GM19239 (cell line): ENCODE results near the gene RBBP8NL.

Source experiments
- DNase-seq: peaks from one replicate; pipeline ENCODE4 v3.0.0; 2011; ENCODE audit warnings: low spot score; ENCODE audit not compliant: insufficient read length
- FAIRE-seq: peaks from 2 replicates; lab custom pipeline; 2011; peaks lifted over from hg19 to GRCh38; lab: Jason Lieb, UNC

The RBBP8NL gene

DNA sequence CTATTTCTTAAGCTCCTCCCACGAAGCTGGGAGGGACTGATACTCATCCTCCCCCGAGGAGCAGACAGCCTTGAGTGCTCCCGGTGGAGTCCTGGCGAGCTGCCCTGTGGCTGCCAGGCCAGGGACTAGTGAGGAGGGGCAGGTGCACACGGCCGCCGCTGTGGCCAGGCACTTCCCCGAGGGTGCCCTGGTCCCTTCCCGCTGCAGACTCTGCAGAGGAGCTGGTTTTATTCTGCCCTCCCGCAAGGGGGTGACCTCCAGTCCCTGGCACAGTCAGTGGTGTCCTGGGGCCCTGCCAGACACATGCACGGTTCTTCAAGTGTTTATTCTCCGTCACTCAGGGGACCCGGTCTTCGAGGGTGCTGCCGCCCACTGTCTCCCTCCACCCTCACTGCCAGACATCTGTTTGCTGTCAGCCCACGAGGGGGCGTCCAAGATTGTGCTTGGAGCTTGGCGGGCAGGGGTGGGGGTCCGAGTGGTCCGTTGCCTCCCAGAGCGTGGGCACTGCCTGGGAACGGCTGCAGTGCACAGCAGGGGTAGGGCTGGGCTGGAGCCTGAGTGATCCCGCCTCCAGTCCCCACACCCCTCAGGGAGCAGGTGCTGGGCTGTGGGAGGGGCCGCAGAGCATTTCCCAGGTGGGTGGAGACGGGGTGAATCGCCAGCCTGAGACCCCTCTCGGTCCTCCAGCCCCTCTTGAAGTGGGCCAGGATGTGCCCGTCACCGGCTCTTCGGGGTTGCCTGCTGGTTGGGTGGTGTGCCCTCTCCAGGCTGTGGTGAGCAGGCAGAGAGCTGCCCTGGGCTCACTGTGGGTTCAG is 17.2 kb downstream of the RBBP8NL start:
- FAIRE-seq, result no peak
- DNase-seq, result no peak

GRCh38 chr20:62409086-62409853 is 18.1 kb downstream of the RBBP8NL start:
- DNase-seq (no peak), FAIRE-seq (no peak)

DNA sequence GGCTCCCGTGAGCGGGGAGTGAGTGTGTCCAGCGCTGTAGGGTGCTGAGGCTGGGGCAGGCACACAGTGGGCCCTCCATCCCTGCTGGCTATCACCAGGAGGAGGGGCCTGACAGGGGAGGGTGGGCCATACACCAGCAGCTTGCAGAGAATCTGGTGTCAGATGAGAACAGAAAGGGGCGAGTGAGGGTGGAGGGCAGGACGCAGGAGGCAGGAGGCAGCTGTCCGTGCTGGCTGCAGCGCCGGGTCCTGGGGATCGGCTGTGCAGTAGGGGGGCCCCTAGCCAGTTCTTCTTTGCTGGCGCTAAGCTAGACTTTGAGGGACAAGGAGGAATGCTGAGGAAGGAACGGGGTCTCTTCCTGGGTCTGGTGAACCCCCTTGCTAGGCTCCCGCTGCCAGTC is 18.7 kb downstream of the RBBP8NL start:
- DNase-seq (no peak), FAIRE-seq (no peak)

DNA sequence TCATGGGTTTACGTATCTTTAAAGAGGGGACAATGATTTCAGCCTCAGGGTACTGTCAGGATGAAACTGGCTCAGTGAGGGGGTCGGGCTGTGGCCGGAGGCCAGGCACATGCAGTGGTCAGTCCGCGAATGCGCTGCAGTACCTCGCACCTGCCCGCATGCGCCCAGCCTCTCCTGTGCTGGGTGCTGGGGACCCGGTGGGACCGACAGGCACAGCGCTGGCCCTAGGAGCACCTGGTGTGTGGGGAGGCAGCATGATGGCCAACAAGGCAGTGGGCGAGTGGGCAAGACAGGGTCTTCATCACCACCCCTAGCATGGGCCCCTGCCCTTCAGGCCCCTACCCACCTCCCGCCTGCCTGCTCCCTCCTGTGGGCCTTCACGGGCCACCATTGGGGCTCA is 19.3 kb downstream of the RBBP8NL start:
- DNase-seq, result no peak
- FAIRE-seq, result no peak

DNA sequence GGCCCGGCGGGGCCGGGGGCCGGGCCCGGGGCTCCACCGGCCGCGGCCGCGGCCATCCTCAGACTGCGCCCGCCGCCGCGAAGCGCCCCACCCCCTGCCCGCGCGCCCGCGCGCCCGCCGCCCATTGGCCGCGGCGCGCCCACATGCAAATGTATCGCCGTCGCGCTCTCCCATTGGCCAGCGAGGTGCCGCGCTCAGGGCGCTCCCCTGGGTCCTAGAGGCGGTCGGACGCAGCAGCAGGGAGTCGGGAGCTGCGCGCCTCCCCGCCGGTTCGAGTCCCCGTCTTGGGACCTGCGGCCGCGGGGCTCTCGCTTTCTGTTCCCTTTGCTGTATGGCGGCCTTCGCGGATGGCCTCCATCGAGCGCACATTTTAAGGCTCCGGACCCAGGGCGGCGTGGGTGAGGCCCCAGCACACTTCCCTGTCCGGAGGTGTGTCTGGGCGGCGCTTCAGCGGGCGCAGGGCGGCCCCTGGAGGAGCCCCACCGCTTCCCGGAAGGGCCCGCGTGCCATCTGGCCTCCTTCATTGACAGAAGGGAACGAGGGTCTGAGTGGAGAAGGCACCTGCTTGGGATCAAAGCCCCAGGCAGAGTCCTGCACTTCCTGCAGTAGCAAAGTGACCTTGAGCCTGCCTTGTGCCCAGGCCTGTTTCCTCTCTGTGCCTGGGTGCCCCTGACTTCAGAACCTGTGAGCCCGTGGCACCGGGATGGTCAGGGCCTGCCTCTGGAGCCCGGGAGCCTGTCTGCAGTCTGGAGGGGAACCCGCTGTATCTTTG is 19.9 kb downstream of the RBBP8NL start, which contains the start of gene CABLES2:
Gene CABLES2, minus strand, starts transcription at position 65 of the 772 bp plus-strand sequence. Its CDS starts 9 bp downstream, at position 56.
- FAIRE-seq, result peak; percentile 62
- peak; percentile 100 for DNase-seq

GRCh38 chr20:62406635-62407176 is 20.6 kb downstream of the RBBP8NL start:
- FAIRE-seq, result no peak
- no peak for DNase-seq

GRCh38 chr20:62405981-62406513 is 21.3 kb downstream of the RBBP8NL start:
- FAIRE-seq (no peak), DNase-seq (no peak)

DNA sequence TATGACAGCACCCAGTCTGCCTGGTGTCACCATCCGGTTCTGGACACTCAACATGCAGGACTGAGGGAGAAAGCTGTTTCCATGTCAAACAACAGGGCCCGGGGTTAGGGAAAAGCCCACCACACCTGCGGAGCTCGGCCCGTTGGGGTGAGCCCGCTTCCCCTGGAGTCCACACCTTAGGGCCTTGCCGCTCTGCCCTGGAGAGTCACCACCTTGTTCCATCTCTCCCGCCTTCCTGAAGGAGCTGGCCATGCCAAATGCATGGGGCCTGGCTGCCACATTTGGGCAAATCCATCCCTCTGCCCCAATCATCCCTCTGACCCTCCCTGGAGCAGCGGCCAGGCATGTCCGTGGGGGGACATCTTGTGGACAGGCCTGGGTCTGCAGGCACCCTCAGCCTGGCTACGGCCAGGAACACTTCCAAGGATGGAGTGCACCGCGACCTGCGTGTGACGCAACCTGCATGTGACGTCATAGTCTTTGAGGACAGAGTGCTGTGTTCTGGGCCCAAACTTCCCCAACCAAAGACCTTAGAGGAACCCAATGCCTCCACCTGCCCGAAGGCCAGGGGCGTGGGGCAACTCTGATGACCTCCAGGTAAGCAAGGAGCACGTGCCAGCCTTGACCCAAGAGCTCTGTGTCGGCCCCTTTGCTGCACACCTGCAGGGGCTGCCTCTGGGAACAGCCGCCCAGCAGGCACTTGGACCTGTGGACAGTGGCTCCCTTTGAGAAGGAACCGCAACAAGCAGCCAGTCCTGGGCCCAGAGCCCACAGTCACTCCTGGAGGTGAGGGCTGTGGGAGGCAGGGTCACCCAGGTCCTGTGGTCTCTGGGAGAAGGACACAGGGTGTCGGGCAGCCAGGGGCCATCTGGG is 22.0 kb downstream of the RBBP8NL start:
- FAIRE-seq, result no peak
- DNase-seq, result no peak

- DNase-seq (no peak), FAIRE-seq (no peak)
Measured at GRCh38 chr20:62404761-62405107, 22.6 kb downstream of the RBBP8NL start.

DNA sequence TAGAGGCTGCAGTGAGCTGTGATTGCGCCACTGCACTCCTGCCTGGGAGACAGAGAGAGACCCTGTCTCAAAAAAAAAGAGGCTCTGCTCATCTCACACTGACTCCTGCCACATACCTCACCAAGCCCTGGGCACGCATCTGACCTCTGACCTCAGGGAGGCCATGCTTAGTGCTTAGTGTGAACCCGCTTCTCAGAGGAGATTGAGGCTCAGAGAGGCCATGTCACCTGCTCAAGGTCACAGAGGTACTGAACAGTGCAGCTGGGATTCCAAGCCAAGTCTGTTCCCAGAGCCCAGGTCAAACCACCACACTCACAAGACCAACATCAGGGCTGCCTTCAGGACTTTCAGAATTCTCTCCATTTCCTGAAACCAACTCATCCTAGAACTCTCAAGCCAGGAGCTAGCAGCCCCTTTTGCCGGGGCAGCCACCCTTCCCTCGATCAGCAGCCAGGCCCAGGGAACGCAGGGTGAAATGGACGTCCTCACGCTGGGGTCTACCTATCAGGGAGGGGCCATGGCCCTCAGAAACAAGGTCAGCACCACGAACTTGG is 23.1 kb downstream of the RBBP8NL start:
- no peak for DNase-seq
- no peak for FAIRE-seq

DNA sequence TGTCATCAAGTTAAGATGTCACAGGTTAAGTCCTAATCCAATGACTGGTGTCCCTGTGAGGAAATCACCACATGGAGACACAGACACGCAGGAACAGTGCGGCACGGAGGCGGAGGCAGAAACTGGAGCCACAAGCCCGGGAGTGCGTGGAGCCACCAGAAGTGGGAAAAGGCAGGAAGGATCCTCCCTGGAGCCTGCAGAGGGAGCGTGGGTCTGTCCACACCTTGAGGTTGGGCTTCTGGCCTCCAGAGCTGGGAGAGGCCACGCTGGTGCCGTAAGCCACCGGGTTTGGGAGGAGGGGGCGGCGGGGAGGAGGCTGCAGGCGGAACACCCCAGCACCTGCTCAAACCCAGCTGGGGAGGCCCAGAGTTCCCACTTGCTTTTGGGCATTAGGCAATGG is 24.0 kb downstream of the RBBP8NL start:
- FAIRE-seq, result no peak
- DNase-seq, result no peak

GRCh38 chr20:62402456-62403150 is 24.7 kb downstream of the RBBP8NL start:
- FAIRE-seq, result no peak

DNA sequence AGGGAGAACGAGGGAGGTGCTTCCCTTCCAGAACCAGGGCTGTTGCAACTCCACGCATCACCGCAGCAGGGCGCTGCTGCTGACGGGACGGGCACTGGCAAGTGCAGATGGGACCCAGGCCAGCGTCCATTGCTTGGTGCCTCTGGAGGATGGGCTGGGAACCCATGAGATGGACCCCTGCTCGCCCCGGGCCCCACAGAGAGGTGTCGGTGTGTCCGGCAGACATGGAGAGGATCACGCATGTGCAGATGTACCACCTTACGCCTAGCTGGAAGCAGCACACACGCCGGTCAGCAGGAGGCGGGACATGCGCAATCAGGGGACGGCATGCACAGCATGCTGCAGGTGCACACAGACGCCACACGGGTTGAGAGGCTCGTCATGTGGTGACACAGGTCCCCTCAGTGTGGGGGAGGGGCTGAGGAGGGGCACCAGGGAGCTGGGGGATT is 26.0 kb downstream of the RBBP8NL start:
- DNase-seq, result no peak
- FAIRE-seq, result no peak

More at GRCh38 chr20:62402456-62403150, 24.7 kb downstream of the RBBP8NL start:
- no peak for DNase-seq

DNA sequence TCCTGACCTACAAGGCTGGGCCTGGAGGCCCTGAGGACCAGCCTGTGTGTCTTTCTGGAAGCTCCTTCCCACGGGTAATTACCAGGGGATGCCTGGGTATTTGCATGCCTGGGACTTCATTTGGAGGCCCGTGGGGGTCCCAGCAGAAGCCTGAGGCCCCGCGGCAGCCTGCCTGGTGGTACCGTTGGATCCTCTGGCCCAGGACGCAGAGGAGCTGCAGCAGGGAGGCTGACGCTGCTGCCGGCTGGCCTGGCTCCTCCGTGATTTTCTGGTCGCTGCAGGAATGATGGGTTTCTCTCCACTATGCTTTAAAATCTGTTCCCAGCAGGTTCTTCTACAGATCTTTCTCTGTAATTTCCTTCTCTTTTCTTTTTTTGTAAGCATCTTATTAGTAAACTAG is 26.8 kb downstream of the RBBP8NL start:
- DNase-seq (no peak), FAIRE-seq (no peak)

DNA sequence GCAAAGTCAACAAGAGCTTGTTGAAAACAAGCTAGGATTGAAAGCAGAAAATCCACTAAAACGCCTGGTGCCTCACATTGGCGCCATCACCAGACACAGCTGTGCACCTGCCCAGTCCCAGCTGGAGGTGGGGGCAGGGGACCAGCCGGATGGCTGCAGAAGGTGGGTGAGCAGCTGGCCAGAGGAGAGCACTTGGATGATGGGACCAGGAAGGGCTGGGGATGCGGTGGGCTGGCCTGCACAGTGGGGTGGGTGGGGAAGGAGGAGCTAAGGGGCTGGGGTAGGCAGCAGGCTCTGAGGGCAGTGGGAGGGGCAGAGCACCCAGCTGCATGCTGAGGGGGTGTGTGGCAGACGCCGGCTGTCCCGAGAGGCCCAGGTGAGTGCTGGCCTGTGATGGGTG is 27.3 kb downstream of the RBBP8NL start:
- no peak for DNase-seq

GRCh38 chr20:62398120-62398821 is 29.1 kb downstream of the RBBP8NL start:
- FAIRE-seq (no peak), DNase-seq (no peak)

More for the DNA sequence above, 27.3 kb downstream of the RBBP8NL start:
- no peak for FAIRE-seq

GRCh38 chr20:62396367-62397239 is 30.7 kb downstream of the RBBP8NL start:
- no peak for FAIRE-seq
- no peak for DNase-seq
